ENCODE data around the gene FUCA1.
"Not testable (repeated sequence)": the region's sequence is repeated elsewhere in the genome, so short reads cannot be mapped to it uniquely, and the experiment has no call there.

FUCA1 gene

DNA sequence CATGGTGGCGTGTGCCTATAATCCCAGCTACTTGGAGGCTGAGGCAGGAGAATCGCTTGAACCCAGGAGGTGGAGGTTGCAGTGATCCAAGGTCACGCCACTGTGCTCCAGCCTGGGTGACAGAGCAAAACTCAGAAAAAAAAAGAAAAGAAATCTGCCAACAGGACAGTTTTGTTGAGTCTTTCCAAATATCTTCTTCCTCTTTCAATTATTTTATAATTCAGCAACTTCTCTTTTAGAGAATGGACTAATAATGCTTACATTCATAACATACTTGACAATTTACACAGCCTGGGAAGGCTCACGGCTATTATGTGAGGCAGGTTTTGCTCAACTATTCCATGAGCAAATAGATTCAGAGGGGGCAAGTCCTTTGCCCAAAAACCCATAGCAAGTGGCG, 27.0 kb upstream of the FUCA1 start:
- no peak for DNase-seq

DNA sequence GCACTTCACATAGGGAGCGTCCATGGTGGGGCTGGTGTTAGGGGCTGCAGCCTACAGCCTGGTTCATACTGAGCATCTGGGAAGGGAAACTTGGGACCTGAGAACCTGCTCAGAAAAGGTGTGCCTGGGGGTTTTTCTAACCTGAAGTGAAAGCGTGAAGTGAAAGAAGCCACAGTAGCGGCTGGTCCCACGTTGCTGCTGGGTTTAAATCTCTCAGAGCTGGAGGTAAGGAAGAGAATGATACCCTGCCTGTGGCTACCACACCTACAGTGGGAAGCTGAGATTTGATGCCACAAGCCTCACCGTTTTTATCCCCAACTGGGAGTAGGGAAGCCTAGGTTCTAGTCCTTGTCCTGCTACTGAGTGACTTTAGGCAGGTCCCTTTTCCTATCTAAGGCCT, 21.0 kb upstream of the FUCA1 start:
- DNase-seq = no peak

DNA sequence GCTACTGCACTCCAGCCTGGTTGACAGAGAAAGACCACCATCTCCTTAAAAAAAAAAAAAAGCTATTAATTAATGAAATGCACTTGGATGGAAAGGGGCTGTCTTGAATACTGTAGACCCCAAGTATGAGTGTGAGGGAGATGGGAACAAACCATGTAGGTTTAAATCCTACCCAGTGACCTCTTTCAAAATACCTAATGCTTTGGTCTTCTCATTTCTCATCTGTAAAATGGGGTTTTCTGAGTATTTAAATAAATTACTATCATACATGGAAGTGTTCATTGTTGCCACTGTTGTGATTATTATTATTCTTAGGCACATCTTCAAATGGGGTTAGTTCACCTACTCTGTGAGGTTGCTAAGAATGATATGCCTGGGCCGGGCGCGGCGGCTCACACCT, 17.1 kb upstream of the FUCA1 start:
- DNase-seq = no peak

DNA sequence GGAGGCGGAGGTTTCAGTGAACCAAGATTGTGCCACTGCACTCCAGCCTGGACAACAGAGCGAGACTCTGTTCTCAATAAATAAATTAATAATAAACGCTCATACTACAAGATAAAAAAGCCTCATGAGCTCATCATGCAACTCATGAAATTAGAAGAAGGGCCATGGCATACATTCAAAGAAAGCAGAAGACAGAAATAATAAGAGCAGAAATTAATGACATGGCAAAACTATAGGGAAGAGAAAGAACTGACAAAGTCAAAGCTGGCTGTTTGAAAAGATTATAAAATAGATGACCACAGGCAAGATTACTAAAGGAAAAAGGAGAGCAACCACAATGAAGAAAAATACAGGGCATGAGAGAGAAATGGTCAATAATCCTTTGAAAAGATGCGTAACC, 14.7 kb upstream of the FUCA1 start:
- no peak for DNase-seq

DNA sequence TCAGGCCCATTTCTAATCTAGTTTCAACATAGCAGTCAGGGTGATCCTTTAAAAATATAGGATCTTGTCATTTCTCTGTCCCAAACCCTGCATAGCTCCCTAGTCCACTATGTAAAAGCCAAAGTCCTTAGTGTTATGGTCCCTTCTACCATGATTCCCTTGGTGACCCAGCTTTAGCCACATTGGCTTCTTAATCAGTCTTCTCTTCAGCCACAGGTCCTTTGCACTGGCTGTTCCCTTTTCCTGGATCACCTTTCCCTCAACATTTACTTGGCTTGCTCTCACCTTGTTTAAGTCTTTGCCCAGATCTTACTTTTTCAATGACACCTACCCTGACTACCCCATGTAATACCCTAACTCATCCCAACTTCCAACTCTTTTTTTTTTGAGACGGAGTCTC, 11.7 kb upstream of the FUCA1 start:
- no peak for DNase-seq

DNA sequence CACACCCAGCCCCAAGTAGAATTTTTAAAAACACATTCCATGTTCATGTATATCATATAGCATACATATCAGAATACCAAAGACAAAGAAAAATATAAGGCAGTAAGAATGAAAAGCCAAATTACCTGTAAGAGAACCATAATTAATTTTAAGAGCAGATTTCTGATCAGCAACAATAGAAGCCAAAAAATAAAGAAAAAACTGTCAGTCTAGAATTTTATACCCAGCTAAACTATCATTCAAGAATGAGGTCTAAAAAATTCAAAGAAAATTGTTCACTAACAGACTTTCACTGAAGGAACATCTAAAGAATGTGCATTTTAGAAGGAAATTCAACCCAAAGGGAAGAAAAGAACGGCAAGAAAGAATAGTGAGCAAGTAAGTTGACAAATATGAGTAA, 10.6 kb upstream of the FUCA1 start:
- no peak for DNase-seq

DNA sequence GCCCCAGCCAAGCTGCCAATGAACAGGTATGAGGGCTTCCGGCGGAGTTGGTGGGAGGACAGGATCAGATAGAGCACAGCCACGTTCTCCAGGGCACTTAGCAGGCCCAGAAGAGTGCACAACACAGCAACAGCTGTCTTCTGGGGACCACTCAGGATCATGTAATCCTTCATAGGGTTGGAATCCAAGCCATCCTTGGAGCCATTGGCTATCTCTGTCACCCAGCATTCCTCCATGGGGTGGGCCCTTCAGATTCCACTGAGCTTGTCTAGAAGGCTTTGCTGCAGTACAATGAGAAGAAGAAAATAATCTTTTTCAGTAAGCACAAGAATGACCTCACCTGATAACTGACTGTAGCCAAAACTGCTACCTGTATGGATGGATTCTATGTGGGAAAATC, 7.3 kb upstream of the FUCA1 start:
- no peak for DNase-seq

DNA sequence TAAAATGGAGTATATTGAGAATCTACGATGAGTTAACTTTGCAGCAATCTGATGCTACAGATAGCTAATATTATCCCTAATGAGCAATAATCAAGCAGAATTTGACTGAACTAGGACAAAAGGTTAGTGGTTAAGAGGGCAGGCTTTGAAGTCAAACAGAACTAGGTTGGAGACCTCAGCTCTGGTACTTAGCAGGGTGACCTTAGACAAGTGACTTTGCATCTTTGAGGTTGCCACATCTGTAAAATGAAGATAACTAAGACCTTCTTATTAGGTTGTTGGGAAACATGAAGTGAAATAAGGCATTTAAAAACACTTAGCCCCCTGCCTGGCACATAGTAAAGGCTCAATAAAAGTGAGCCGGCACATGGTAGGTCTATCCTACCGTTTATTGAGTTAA, 4.3 kb upstream of the FUCA1 start:
- no peak for DNase-seq

DNA sequence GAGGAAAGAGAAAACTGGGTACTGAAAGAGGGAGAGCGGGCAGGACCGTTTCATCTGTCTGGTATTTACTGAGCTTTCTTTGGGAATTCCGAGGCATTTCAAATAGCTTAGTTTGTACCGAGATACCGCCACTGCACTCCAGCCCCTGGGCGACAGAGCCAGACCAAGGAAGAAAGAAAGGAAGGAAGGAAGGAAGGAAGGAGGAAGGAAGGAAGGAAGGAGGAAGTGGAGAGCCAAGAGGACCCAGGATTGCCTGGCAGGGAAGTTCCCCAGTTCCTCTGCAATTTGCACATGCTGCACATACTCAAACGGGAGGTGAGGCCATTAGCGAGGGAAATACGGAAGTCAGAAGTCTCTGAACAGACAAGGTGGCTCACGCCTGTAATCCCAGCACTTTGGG, 961 bp upstream of the FUCA1 start:
- no peak for DNase-seq

DNA sequence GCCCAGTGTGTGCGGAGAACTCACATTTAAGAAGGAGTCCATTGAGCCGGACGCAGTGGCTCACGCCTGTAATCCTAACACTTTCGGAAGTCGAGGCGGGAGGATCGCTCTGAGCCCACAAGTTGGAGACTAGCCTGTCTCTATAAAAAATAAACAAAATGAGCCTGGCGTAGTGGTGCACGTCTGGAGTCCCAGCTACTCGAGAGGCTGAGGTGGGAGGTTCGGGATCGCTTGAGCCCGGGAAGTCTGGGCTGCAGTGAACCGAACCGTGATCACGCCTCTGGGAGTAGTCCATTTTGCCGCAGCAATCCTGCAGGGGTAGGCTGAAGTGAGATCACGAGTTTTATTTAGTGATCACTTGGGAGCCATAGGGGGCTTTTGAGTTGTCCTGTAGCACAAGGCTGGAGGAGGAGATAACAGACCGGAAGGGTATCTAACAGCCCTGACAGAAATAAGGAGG, 497 bp upstream of the FUCA1 start:
- DNase-seq = no peak

DNA sequence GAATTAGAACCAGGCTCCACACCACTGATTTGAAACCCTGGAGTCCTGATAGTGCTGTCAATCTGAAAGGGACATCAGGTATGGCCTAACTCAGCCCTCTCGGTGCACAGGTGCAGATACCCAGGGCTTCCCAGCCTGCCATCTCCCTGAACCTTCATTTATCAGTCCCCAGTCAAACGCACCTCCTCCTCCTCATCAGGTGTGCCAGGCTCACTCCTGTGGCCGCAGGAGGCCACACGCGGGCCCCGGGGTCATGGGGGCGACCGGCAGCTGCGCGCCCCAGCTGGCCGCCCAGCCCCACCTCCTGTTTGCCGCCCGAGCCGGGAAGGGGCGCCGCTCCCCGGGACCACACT, 572 bp downstream of the FUCA1 start:
- no peak for DNase-seq

DNA sequence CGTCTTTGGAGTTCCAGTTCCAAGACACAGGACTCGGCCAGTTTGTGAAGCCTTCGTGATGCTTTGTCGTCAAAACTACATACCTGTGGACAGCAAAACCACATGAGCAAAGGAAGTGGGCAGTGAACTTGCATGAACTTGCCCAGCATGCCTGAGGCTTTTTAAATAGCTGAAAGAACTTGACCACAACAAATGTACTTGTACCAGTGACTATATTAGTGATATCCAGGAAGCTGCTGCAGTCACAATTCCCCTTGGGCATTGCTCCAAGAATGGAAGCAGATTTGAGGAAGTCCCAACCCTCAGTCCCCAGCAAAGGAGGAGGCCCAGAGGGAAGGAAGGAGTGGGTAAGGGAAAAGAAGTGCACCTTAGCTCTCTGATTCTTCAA, 2.6 kb downstream of the FUCA1 start:
- peak; percentile 16 for DNase-seq

DNA sequence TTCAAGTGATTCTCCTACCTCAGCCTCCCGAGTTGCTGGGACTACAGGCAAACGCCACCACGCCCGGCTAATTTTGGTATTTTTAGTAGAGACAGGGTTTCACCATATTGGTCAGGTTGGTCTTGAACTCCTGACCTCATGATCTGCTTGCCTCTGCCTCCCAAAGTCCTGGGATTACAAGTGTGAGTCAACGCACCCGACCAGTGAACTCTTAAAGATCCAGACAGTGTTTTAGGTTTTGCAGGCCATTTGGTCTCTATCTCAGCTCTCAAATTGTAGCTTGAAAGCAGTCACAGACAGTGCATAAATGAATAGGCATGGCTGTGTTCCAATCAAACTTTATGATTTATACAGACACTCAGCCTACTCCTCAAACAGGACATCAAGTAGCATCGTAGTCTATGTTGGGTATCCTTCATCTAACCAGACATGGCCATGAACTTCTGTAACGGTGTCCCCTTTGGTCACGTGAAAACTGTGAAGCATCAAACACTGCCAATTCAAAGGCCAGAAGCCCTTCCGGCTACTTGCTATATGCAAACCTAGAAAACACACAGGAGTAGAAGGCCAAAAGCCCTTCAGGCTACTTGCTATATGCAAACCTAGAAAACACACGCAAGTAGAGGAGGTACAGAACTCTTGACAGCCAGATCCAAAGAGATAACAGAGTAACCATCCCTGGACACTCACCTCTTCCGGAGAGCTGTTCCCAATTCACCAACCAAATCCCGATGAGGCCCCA, 3.1 kb downstream of the FUCA1 start:
- DNase-seq = no peak

DNA sequence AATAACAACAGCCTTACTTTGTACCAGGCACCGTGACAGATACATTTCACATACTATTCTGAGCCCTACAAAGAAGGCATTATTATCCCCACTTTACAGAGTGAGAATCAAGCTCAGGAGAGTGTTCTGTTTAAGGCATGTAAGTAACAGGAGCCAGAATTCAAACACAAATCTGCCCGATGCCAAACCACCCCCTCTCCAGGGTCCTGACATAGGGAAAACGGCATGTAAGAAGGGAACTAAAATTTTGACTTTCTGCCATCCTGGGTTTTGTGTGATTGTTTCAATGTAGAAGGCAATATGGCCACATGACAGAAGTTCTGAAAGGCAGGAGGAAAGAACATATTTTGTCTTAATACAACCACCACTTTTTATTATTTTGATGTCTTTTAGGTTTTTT, 5.5 kb downstream of the FUCA1 start:
- no peak for DNase-seq

DNA sequence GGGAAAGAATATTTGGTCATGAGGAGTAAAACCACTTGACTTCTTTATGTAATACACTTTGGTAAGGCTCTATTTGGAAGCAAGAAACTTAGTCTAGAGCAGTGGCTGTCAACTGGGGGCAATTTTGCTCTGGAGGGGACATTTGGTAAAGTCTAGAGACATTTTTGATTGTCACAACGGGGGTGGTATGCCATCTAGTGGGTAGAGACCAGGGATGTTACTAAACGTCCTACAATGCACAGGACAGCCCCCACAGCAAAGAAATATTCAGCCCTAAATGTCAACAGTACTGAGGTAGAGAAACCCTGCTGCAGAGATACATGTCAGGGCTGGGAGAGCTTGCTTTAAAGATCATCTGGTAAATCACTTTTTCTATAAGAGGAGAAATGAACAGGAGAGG, 13.5 kb downstream of the FUCA1 start:
- peak; percentile 23 for DNase-seq

DNA sequence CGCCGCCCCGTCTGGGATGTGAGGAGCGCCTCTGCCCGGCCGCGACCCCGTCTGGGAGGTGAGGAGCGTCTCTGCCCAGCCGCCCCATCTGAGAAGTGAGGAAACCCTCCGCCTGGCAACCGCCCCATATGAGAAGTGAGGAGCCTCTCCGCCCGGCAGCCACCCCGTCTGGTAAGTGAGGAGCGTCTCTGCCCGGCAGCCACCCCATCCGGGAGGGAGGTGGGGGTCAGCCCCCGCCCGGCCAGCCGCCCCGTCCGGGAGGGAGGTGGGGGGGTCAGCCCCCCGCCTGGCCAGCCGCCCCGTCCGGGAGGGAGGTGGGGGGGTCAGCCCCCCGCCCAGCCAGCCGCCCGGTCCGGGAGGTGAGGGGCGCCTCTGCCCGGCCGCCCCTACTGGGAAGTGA, 15.0 kb downstream of the FUCA1 start:
- DNase-seq = not testable (repeated sequence)

DNA sequence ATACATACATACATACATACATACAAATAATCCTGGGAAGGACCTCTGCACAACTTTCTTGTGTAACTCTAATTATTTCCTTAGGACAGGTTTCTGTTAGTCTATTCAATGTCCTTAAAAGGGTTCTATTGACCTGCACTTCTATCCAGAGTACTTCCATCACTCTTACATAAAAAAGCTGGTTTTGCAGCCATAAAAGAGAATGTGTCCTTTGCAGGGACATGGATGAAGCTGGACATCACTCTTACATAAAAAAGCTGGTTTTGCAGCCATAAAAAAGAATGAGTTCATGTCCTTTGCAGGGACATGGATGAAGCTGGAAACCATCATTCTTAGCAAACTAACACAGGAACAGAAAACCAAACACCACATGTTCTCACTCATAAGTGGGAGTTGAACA, 16.7 kb downstream of the FUCA1 start:
- not testable (repeated sequence) for DNase-seq

DNA sequence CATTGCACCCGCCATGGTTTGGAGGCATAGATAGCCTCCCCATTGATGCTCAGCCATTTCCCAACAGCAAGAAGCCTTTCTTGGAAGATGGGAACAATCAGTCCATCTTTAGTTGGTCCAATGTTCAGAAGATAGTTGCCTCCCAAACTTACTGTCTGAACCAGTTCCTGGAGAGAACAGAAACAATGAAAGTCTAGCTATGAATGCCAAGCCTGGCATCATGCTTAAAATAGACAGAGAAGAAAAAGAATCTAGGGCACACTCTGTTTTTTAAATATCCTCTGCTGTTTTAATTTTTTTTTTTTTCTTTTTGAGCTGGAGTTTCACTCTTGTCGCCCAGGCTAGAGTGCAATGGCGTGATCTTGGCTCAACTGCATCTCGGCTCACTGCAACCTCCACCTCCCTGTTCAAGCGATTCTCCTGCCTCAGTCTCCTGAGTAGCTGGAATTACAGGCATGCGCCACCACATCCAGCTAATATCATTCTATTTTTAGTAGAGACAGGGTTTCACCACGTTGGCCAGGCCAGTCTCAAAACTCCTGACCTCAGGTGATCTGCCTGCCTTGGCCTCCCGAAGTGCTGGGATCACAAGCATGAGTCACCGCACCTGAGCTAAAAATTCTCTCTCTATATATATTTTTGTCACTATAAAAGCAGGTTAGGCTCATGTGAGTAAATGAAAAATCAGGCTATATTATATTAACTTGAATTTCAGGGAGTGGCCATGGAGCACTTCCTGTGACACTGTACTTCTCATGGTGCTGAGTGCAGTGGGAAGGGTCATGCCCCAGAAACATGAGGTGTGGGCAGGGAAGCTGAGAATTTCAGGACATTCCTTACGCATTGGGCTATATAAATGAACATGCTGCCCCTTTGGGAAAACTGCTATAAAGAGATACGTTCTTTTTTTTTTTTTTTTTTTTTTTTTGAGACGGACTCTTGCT, 19.1 kb downstream of the FUCA1 start:
- no peak for DNase-seq

DNA sequence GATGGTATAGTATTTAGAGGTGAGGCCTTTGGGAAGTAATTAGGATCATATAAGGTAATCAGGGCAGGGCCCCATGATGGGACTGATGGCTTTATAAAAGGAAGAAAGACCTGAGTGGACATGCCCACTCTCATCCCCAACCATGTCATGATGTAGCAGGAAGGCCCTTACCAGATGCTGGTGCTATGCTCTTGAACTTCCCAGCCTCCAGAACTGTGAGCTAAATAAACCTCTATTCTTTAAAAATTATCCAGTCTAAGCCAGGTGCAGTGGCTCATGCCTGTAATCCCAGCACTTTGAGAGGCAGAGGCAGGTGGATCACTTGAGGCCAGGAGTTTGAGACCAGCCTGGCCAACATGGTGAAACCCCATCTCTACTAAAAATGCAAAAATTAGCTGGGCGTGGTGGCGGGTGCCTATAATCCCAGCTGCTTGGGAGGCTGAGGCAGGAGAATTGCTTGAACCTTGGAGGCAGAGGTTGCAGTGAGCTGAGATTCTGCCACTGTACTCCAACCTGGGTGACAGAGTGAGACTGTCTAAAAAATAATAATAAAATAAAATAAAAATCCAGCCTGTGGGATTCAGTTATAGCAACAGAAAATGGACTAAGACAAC, 20.5 kb downstream of the FUCA1 start:
- not testable (repeated sequence) for DNase-seq

DNA sequence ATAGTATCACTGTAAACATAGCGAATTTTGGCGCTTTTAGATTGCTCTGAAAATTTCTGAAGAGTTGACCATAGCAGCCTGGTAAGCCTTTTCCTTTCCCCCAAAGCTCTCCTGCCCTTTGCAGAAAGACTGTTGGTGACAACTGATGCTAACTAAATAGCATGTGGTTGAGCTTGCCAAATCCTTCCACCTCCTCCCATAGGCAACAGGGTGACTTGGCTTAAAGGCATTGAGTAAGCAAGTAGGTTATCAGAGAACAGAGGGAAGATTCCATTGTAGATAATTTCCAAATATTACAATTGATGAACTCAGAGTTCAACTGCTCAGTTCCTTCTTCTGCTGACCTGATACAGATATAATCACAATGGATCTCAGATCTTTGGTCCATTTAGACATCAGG, 22.9 kb downstream of the FUCA1 start:
- DNase-seq = no peak

DNA sequence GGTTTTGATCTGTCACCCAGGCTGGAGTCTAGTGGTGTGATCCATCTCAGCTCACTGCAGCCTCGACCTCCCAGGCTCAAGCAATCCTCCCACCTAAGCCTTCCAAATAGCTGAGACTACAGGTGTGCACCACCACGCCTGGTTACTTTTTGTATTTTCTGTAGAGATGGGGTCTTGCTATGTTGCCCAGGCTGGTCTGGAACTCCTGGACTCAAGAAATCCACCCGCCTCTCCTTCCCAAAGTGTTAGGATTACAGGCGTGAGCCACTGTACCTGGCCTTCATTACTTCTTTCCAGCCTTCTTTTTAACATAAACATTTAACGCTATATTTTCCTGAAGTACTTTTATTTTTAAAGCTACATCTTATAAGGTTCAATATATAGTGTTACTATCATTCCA, 24.4 kb downstream of the FUCA1 start:
- no peak for DNase-seq

DNA sequence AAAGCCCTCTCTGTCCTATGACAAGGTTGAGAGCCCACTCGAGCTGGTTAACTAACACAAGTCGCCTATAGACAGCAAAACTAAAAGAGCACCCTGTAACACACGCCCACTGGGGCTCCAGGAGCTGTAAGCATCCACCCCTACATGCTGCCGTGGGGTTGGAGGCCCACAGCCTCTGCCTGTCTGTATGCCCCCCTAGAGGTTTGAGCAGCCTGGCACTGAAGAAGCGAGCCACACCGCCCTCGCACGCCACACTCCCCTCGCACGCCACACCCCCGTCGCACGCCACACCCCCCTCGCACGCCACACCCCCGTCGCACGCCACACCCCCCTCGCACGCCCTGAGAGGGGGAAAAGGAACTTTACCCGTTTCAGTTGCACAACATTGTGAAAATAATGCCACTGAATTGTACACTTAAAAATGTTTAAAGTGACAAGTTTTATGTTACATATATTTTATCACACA, 29.7 kb downstream of the FUCA1 start:
- peak; percentile 71 for DNase-seq

DNA sequence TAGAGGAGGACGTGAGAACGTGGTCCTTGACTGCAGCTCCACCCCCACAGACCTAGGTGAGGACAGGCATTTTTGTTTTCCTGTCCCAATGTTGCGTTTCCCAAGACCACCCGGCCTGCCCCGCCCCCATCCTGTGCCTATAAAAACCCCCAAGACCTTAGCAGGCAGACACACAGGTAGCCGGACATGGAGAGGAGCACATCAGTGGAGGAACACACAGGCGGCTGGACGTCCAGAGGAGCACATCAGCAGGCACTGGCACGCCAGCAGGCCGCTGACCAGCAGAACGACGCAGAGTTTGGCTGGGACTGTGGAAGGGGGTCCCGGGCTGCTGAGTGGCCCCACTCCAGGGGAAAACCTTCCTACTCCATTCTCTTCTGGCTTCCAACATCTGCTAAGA, 30.2 kb downstream of the FUCA1 start:
- DNase-seq = no peak

DNA sequence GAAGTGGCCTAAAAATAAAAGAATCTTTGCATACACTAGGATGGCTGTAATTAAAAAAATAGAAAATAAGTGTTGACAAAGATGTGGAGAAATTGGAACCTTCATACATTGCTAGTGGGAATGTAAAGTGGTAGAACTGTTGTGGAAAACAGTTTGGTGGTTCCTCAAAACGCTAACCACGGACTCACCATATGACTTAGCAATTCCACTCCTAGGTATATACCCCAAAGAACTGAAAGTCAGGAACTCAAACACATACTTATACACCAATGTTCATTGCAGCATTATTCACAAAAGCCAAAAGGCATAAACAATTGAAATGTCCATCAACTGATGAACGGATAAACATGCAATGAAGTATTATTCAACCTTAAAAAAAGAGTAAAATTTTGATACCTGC, 32.1 kb downstream of the FUCA1 start:
- no peak for DNase-seq

Data from NK-92 treated with Interleukin-12 subunit alpha and Interleukin-12 subunit beta, amount 100 ng/mL, for 24 hours (cell line).